Measurements from ENCODE around the gene MYOD1.

Gene MYOD1

DNA sequence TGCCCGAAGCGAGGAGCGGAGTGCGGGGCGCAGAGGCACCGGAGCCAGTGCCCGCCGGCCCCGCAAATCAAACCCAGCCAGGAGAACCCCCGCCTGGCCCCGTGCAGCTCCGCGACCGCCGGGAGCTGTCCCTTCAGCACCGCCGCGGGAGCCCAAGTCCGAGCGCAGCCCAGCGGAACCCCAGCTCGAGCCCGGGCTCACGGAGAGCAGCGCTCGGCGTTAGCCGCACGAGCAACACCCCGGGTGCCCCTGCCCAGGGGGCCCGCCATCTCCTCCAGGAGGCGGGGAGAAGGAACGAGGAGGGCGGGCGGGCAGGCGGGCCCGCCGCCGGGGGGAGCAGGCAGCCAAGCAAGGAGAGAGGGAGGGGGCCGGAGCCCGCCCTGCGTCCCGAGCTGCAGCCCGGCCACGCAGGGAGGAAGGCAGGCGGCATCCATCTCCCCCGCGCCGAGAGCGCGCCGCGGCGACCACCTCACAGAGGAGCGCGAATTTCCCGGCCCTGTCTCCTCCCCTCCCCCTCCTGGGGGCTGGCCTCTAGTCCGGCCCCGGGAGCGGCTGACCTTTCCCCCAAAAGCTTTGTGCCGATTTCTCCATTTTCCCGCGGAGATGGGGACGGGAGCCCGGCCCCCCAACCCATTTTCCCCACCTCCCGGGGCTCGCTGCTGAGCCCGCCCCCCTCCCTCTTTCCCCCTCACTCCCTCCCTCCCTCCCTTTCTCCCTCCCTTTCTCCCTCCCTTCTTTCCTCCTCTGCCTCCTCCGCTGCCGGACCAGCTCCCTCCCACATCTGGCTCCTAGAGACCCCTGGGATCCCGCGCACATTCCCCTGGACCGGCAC is 15.8 kb downstream of the MYOD1 start:
- no peak for DNase-seq (ENCODE audit: low read depth in 2 of 2)

DNA sequence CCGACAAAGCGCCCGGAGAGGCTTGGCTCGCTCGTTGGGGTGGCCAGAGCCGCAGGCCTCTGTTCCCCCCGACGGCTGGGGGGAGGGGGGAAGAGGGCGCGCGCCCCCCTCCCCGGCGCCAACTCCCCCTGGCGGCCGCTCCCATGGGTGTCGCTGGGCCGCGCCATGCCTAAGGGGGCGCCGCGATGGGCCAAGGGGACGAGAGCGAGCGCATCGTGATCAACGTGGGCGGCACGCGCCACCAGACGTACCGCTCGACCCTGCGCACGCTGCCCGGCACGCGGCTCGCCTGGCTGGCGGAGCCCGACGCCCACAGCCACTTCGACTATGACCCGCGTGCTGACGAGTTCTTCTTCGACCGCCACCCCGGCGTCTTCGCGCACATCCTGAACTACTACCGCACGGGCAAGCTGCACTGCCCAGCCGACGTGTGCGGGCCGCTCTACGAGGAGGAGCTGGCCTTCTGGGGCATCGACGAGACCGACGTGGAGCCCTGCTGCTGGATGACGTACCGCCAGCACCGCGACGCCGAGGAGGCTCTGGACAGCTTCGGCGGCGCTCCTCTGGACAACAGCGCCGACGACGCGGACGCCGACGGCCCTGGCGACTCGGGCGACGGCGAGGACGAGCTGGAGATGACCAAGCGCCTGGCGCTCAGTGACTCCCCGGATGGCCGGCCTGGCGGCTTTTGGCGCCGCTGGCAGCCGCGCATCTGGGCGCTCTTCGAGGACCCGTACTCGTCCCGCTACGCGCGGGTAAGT is 16.6 kb downstream of the MYOD1 start:
- no peak for DNase-seq (ENCODE audit: low read depth in 2 of 2)

DNA sequence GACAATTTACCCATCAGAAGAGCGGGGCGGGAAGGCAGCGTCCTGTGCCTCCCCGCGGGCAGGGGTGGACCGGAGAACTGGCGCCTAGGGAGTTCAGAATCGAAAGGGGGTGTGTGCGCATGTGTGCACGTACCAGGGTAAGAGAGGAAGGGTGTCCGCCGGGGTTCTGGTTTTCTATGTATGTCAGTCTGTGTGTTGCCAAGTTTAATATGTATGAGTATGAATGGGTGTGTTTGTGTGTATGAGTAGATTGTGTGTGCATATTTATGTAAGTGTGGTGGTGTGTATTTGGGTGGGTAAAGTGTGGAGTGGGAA is 17.2 kb downstream of the MYOD1 start:
- no peak for DNase-seq (ENCODE audit: low read depth in 2 of 2)

DNA sequence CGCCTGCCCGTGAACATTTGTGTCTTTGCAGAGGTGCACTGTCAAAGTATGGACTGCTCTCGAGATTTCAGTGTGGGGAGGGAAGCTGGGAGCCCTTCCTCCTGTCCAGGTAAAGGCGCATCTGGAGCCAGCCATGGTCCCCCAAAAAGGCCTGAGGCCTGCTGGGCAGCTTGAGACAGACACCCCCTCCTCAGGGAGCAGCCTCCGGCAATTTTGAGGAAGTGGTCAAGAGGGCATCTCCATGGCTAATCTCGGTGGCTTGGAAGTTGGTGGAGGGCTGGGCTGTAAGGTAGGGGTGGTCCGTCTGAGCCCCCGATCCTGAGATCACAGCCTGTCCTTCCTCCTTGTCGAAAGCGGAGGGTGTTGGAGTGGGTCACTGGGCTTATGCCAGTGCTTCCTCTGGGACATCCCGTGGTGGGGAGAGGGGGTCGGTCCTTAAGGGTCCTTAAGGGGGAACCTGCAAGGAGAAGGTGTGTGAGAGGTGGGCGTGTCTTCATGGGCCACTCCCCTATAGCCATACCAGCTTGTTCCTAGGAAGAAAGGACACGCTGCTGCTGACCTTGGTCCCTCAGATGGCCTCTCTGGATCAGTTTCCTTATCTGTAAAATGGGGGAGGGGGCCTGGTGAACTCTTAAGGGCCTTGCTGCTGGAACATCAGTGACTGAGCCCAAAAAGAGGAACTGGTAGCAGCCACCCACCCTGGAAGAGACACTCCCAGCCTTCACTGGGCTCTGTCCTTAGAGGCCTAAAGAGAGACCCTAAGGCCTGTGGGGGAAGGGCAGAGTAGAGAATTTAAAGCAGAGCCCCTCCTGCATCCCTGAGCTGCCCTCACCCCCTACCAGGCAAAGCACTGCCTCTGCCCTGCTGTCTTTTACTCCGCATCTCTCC is 17.8 kb downstream of the MYOD1 start:
- no peak for DNase-seq (ENCODE audit: low read depth in 2 of 2)

DNA sequence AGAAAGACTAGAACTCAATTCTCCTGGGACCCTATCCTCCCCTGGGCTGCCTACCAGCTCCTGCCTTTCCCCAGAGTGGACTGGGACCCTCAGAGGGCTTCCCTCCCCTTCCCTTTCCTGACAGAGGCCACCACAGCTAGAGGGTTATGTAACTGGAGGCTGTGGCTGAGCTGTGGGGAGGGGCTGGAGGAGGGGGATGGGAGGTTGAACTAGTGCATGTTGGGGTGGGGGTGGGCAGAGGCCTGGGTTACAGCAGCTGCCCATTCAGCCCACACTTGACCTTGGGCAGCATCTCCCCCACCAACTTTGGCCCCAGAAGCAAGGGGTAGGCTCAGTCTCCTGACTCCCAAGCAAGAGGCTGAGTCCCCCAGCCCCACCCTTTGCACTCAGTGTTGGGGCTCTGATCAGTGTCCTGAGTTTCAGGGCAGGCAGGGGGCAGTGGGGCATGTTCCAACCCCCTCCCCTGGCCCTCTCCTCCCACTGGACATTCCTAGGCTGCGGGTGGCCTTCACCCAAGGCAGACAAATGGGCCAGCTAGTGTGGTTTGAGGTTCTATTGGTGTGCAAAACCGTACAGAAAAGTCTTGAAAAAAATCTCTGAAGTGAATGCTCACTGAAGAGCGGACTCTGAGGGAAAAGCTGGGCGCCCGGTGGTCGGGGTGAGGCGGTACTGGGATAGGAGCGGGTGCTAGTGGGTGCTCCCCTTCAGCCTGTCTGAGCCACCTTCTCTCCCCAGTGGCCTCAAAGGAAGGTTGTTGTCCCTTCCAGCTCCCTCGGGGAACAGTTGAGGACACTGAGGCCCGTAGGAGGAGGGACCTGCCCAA is 19.0 kb downstream of the MYOD1 start:
- DNase-seq (ENCODE audit: low read depth in 2 of 2), result no peak

DNA sequence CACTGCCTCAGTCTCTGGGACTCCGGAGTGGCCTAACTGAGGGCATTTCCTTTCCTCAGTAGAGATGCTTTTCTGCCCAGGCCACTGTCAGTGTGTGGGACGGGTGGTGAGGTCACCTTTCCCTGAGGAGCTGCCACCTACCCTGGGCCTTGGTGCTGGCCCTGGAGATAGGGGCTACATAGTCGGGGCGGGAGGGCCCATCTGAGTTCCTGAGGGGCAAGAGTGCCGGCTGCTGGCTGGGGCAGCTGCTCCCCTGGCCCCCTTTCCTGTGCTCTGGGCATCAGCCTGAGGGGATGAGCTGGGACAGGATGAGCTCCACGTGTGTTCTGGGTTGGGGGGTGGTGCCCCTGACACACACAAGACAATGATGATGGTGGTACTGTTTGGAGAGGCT is 20.6 kb downstream of the MYOD1 start:
- no peak for DNase-seq (ENCODE audit: low read depth in 2 of 2)

DNA sequence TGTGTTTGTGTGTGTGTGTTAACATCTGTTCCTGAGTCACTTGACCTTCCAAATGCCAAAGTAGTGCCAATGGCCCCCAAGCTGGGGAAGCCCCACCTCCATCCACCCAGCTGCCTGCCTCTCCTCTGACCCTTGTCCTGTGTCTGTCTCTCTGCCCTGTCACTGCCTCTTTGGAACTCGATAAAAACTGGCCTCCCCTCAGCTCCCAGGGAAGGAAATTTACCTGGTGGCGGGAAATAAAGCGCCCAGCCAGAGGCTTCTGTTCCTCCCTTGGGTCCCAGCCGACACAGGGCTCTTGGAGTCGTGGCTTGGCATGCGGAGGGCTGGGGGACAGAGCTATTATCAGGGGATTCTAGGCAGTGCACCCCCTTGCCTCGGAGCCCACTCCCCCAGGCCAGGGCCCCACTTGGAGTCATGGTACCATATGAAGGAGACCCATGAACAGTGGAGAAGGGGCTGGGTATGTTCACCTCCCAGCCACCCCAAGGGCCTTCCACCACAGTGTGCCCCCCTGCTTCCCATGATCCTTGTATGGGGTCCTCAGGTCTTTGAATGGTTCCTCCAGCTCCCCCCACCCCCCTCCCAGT is 21.4 kb downstream of the MYOD1 start:
- no peak for DNase-seq (ENCODE audit: low read depth in 2 of 2)

DNA sequence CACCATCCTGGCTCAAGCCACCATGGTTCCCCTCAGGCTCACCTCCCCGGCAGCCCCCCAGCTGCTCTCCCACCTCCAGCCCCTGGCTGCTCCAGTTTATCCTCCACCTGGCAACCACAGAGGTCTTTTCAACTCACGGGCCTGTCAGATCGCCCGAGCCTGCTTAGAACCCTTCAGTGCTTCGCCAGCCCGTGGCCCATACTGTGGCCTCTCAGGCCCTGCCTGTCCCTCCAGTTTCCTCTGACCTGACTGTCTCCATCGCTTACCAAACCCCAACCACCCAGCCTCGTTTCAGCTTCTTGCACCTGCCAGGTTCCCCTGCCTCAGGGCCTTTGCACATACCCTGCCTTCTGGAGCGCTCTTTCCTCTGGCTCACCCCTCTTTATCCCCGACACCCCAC is 22.1 kb downstream of the MYOD1 start:
- no peak for DNase-seq (ENCODE audit: low read depth in 2 of 2)

DNA sequence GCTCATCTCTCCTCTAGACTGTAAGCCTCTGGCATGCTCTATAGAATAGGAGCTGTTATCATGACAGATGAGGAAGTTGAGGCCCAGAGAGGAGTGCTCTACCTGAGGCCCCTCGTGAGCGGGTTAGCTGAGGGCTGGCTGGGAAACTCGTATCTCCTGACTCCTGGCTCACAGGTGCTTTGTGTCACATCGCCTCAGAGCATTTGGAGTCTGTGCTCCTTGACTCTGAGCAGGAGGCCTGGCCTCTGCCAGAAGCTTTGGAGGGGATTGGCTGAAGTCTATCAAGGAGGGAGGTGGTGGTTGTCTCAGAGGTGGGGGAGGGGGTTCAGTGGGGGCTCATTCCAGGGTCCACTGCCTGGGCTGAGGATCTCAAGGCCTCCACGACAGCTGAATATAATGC is 22.6 kb downstream of the MYOD1 start:
- no peak for DNase-seq (ENCODE audit: low read depth in 2 of 2)

DNA sequence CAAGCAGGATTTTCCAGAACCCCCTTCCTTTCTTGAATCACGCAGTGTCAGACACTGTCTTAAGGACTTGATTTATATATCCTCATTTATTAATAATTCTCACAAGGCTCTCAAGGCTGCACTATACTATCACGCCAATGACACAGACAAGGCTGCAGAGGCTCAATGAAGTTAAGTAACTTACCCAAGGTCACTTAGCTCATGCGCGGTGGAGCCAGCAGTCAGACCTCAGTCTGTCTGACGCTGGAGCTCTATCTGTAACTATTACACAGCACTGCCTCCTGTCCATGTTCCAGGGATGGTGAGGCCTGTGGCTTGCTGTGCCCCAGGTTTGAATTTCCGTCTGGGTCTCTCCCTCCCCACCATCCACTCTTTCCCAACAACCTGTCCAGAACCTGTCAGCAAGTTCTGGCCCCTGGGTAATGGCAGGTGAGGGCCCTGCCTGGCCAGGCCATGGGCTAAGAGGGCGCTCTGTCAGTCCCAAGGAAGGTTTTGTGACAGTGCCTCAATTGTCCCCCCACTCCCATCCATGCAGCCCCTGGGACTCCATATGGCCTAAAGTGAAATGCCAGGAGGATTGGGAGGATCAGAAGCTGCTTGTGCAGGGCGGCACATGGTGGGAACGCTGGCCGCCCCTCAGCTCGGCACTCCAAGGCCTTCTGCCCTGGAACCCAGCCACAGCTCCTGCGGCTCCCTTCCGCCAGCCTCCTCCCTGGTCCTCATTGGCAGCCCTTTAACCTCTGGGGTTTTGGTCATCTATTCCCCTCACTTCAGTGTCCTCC is 23.8 kb downstream of the MYOD1 start:
- no peak for DNase-seq (ENCODE audit: low read depth in 2 of 2)

DNA sequence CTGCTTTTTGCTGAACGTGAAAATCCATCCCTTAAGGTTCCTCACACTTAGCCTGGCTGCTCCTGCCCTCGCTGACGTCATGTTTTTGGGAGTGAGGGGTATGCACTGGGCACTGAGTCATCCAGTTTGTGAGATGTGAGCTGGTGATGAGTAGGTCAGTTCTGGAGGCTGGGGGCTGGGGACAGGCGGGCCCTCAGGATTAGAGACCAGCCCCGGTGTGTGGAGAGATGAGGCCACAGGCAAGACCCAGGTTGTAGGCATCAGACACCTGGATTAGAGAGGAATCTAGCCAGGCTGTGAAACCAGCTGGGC is 24.4 kb downstream of the MYOD1 start:
- no peak for DNase-seq (ENCODE audit: low read depth in 2 of 2)

DNA sequence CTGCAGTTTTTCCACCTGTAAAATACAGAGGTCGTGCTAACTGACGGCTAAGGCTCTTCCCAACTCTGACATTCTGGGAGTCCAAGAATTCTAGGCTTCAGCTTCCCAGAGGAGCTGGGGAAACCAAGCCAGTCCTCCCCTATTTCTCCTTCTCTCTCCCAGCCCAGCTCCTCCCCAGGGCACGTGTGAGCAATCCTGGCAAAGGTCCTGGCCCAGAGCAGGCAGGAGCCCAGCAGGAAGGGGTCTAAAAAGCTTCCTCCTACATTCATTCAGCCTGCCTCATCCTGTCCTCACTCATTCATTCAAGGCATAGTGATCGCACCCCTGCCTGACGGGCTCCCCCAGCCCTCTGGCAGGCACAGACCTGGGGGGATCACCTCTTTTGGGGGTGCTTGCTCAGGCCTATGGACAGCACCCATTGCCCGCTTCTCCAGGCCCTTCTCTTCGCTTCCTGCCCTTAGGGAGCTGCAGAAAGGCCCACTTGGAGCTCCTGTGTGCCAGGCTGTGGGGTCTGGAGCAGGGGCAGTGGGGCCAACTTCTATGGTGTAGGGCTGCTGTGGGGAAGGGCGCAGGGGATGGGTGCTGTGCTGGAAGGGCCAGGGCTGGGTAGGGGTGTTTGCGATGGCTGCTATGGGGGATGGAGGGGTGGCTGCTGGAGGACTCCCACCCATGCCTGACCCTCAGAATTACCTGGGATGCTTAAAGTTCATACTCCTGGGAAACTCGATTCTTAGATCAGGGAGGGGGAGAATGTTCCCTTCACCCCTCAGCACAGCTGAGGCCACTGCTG is 25.0 kb downstream of the MYOD1 start:
- DNase-seq (ENCODE audit: low read depth in 2 of 2), result no peak

DNA sequence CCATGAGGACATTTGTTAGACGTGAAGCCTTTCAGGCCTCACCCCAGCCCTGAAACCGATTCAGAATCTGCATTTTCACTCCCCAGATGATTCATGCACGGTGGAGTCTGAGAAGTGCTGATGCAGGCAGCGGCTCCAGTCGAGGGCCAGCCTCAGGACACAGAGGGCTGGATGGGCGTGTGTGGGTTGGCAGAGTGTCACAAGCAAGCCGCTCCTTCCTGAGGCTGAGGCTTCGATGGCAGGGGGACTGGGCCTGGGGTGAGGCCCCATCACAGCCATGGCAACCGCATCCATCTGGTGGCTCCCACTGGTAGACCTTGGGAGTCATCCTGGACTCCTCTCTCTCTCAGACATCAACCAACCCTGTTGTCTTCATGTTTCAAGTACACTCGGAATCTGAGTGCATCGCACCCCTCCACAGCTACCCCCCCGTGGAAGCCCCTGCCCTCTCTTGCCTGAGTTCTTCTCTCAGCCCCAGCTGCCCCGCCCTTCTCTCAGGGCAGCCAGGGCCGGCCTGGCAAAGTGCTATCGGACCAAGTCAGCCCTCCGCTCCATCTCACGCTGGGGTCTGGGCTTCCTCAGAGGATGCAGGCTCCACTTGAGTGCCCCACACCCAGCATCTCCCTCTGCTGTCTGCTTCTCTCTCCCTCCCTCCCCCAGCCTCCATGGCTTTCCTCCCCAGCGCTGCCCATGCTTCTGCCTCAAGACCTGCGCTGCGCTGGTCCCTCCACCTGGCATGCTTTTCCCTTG is 25.8 kb downstream of the MYOD1 start:
- DNase-seq (ENCODE audit: low read depth in 2 of 2), result no peak

DNA sequence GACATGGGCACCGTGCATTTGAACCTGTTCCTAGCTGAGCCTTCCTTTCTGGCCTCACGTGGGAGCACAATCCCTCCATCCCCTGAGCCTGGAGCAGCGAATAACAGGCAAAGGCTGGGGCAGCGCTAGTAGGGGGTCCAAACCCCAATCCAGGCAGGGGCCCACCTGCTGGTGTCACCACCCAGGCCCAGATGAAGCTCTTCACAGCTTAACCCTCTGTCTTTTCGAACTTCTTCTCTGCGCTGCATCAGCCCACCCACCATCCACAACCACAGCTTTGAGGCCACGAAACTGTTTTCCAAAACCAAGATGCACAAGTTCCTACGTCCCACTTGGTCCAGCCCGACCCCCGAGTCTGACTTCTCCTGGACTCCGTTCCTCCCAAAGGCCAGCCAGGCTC is 26.7 kb downstream of the MYOD1 start:
- DNase-seq (ENCODE audit: low read depth in 2 of 2), result no peak

DNA sequence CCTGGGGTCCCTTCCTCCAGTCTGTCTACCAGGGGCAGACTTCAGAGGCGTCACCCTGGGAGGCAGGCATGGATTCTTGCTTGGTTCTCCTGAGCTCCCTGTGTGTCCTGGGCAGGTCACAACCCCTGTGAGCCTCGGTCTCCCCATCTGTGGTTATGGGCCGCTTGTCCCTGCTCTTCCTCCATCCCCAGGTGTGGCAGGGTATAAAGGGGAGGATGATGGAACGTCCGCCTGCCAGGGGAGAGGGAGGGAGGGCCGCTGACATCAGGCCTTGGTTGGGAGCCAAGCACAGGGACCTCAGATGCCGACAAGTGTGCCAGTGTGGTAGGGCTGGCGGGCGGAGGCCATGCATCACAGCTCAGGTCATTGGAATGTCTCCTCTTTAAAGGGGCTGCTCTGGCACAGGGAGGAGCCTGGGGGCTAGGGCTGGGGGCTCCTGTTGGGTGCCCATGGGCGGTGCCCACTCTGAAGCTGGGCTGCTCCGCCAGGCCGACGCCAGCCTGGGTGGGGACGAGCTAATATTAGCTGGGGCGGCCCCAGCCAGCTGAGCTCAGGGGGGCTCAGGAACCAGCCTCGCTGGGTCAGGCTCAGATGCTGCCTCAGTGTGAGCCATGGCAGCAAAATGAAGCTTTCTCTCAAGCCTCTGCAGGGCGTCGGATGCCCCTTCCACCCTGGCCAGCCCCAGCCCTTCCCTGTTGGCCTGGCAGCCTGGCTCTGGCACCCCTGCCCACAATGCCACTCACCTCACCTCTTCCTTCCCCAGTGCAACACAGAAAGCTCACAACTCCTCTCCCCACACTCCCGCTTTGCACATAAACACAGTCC is 28.0 kb downstream of the MYOD1 start:
- no peak for DNase-seq (ENCODE audit: low read depth in 2 of 2)

DNA sequence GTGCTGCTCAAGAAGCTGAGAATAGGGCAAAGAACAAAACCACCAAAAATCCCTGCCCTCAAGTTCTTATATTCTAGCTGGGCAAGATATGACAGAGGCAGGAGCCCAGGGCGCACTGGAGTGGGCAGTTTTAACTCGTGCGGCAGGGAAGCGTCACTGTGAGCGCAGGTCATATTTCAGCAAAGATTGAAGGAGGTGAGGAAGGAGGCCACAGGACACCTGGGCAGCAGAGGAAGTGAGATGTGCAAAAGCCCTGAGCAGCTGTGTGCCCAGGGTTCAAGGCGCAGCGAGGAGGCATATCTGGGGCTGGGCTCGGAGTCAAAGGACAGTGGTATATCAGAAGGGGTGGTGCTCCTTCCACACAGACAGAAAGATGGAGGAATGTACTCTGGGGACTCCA is 28.7 kb downstream of the MYOD1 start:
- DNase-seq (ENCODE audit: low read depth in 2 of 2), result no peak

DNA sequence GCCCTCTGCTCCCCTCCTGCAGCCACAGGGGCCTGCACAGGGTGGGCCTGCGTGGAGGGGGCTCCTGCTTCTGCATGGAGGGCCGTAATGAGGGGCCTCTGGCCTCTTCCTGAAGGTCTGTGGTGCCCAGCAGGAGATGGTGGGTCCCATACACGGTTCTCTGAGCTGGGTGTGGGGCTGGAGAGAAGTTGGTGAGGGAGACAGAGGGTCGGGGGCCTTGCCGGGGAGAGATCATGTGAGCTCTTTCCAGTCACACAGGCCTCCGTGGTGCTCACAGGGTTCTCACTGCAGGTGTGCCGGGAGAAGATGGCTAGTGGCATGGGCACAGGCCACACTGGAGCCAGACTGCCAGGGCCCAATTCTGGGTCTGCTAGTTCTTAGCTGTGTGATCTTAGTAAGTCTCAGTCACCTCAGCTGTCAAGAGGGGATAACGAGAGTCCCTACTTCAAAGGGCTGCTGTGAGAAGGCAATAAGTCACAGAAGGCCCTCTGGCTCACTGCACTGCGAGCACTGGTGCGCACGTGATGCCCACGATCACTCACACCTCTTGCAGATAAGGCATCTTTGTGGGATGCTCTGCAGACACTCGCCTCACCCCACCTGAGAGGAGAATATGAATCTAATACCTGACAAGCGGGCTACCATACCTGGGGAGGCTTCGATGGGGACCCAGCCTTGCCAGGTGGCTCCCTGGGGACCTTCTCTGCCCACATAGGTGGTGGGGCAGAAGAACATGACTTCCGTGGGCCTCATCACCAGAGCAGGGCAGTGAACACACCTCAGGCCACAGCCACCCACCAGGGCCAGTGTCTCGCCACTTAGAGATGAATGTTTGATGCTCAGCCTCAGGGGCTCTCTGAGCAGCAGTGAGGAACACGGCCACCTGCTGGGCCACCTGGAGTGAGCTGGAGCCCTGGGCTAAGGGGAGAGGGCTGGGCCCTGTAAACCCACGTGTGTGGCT is 29.7 kb downstream of the MYOD1 start:
- DNase-seq (ENCODE audit: low read depth in 2 of 2), result no peak

Data from activated CD8-positive, alpha-beta memory T cell treated with anti-CD3 and anti-CD28 coated beads for 4 hours (primary cell).